OCI-M2 (cell line): ENCODE measurements around the gene DNAJC19.

Experiments
- DNase-seq: peaks from one replicate; lab custom pipeline; 2025; ENCODE audit not compliant: unreplicated experiment; lab: John Stamatoyannopoulos, UW

DNAJC19 gene

GRCh38 chr3:180961552-180961951 is 28.0 kb downstream of the DNAJC19 start:
- DNase-seq = no peak

GRCh38 chr3:180961087-180961486 is 28.4 kb downstream of the DNAJC19 start:
- DNase-seq = no peak

GRCh38 chr3:180959691-180960090 is 29.8 kb downstream of the DNAJC19 start:
- no peak for DNase-seq

GRCh38 chr3:180947761-180948390 is 41.7 kb downstream of the DNAJC19 start:
- DNase-seq = no peak

GRCh38 chr3:180940826-180941225 is 48.7 kb downstream of the DNAJC19 start:
- no peak for DNase-seq

GRCh38 chr3:180934638-180935037 is 54.9 kb downstream of the DNAJC19 start:
- no peak for DNase-seq
